ENCODE results near the gene MPL. TPM values are rescaled to one million over a fixed set of nuclear protein-coding genes. Genes with fewer than 3 reads are reported as not detected.

MPL gene
- total and polyA plus RNA-seq, 10 of the 15 experiments (the other 5 are each of a cell fraction or from before 2014, with no cell fraction given): not detected

DNA sequence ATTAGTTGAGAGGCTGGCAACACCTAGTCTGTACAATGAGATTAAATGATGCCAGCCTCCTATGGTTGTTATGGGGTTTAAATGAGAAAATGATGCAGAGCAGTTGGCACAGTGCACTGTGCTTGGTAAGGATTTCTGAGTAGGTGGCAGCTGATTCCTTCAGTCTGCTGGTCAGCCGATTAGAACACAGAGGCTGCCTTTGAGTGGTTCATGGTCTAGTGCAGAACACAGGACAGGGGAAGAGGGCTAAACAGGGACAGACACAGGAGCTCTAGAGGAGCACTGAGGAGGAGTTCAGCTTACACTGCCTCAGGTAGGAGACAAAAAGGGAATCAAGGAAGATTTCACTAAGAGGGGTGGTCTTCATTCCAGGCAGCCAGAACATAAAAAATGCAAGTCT is 35.4 kb upstream of the MPL start (continued):
- TF ChIP-seq CEBPB (IDR thresholded peaks at IDR 0.05; ENCODE audit: borderline replicate concordance in 1 of 2, low read depth in 2 of 2, low read length in 2 of 2): no peak

GRCh38 chr1:43302721-43303470 is 34.7 kb upstream of the MPL start:
- SMC1A ChIA-PET (ENCODE audit: uncharacterized antibody, unreplicated experiment): interaction anchor here (0.7 to 1.2 kb wide), 5 partner anchors 17 to 72 kb away, joined by 3 to 4 read pairs (median 3); partner anchors contain the start of gene C1orf210
- no peaks in the 10 kb centered on the region for H3K27me3 ChIP-seq (replicated peaks in 1 of 2; ENCODE audit: control insufficient read depth in 2 of 2, insufficient read depth in 2 of 2, low read length in 1 of 2)
- TF ChIP-seq RAD51 (IDR thresholded peaks at IDR 0.05): no peak
- no peak for TF ChIP-seq JUNB (IDR thresholded peaks at IDR 0.05)
- no peak for TF ChIP-seq ZBED1 (IDR thresholded peaks at IDR 0.05; ENCODE audit: borderline replicate concordance)
- TF ChIP-seq NR2C2 (IDR thresholded peaks at IDR 0.05; ENCODE audit: borderline replicate concordance, control insufficient read depth, insufficient read length, low read depth): no peak
- no peak for TF ChIP-seq SMC3 (IDR thresholded peaks at IDR 0.05; ENCODE audit: borderline replicate concordance, low read length)
- no peak for TF ChIP-seq RFX5 (IDR thresholded peaks at IDR 0.05; ENCODE audit: low read depth, low read length)
- TF ChIP-seq, protein P1, sequence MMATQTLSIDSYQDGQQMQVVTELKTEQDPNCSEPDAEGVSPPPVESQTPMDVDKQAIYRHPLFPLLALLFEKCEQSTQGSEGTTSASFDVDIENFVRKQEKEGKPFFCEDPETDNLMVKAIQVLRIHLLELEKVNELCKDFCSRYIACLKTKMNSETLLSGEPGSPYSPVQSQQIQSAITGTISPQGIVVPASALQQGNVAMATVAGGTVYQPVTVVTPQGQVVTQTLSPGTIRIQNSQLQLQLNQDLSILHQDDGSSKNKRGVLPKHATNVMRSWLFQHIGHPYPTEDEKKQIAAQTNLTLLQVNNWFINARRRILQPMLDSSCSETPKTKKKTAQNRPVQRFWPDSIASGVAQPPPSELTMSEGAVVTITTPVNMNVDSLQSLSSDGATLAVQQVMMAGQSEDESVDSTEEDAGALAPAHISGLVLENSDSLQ (IDR thresholded peaks at IDR 0.05): no peak
- TF ChIP-seq, protein P2, sequence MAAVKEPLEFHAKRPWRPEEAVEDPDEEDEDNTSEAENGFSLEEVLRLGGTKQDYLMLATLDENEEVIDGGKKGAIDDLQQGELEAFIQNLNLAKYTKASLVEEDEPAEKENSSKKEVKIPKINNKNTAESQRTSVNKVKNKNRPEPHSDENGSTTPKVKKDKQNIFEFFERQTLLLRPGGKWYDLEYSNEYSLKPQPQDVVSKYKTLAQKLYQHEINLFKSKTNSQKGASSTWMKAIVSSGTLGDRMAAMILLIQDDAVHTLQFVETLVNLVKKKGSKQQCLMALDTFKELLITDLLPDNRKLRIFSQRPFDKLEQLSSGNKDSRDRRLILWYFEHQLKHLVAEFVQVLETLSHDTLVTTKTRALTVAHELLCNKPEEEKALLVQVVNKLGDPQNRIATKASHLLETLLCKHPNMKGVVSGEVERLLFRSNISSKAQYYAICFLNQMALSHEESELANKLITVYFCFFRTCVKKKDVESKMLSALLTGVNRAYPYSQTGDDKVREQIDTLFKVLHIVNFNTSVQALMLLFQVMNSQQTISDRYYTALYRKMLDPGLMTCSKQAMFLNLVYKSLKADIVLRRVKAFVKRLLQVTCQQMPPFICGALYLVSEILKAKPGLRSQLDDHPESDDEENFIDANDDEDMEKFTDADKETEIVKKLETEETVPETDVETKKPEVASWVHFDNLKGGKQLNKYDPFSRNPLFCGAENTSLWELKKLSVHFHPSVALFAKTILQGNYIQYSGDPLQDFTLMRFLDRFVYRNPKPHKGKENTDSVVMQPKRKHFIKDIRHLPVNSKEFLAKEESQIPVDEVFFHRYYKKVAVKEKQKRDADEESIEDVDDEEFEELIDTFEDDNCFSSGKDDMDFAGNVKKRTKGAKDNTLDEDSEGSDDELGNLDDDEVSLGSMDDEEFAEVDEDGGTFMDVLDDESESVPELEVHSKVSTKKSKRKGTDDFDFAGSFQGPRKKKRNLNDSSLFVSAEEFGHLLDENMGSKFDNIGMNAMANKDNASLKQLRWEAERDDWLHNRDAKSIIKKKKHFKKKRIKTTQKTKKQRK (IDR thresholded peaks at IDR 0.05; ENCODE audit: low read depth, low read length): no peak
- TF ChIP-seq ASH2L (IDR thresholded peaks at IDR 0.05; ENCODE audit: borderline replicate concordance, low read depth): no peak
- in situ Hi-C loops (cut with MboI) (no loop called here), intact Hi-C loops (cut with micrococcal nuclease; ENCODE audit: unreplicated experiment) (no loop called here)
- H3K9ac ChIP-seq (ENCODE audit: control insufficient read depth, insufficient read depth, low read length): no peak overlapping the region
- POLR2A ChIA-PET: no interaction called here
- CTCF ChIA-PET: interaction anchor here (0.6 to 1.2 kb wide), 3 partner anchors 64 to 151 kb away, joined by 3 to 4 read pairs (median 3); partner anchors contain the start of gene HYI
- 19% methylated on average over 7 of the region's 7 CpGs for WGBS (ENCODE audit: insufficient coverage, insufficient replicate concordance, low lambda C conversion rate, missing lambda C conversion rate)
- ATAC-seq (no peak), FAIRE-seq (no peak), DNase-seq (ENCODE audit: low read depth, low spot score) (no peak)
- no peaks in the 10 kb centered on the region for H3K36me3 ChIP-seq (ENCODE audit: control insufficient read depth in 2 of 2, insufficient read depth in 2 of 2, low read length in 1 of 2)
- BruUV-seq (replicated peaks): no TSS peak
- H2AFZ ChIP-seq (ENCODE audit: control insufficient read depth, low read depth, low read length): no peak overlapping the region
- H3K4me2 ChIP-seq (ENCODE audit: control insufficient read depth, insufficient read depth): no peak overlapping the region
- H3K27ac ChIP-seq (ENCODE audit: control insufficient read depth, insufficient read depth): no peak overlapping the region
- H4K20me1 ChIP-seq (ENCODE audit: control insufficient read depth, insufficient read depth): no peaks in the 10 kb centered on the region
- H3K4me1 ChIP-seq (ENCODE audit: control insufficient read depth, insufficient read depth, low read length): no peaks in the 10 kb centered on the region
- RAD21 ChIA-PET (ENCODE audit: unreplicated experiment): interaction anchor here (0.6 to 1.2 kb wide), 3 partner anchors 63 to 331 kb away, joined by 3 read pairs; no protein-coding TSS in a partner anchor
- no peak overlapping the region for H3K4me3 ChIP-seq
- no peaks in the 10 kb centered on the region for H3K9me3 ChIP-seq (replicated peaks; ENCODE audit: control insufficient read depth, insufficient read depth, low read length)
- H3K79me2 ChIP-seq (ENCODE audit: control insufficient read depth, insufficient read depth, low read length): no peaks in the 10 kb centered on the region

Data from GM12878 (cell line).